HG02884 (cell line): ENCODE measurements around the gene PDHB.

ENCODE experiments used
- ATAC-seq: cut with Tn5 transposase; IDR thresholded peaks from one replicate; pipeline ENCODE4 v1.9.1; 2021; ENCODE audit warnings: mild to moderate bottlenecking, moderate library complexity; ENCODE audit not compliant: unreplicated experiment

Gene PDHB

DNA sequence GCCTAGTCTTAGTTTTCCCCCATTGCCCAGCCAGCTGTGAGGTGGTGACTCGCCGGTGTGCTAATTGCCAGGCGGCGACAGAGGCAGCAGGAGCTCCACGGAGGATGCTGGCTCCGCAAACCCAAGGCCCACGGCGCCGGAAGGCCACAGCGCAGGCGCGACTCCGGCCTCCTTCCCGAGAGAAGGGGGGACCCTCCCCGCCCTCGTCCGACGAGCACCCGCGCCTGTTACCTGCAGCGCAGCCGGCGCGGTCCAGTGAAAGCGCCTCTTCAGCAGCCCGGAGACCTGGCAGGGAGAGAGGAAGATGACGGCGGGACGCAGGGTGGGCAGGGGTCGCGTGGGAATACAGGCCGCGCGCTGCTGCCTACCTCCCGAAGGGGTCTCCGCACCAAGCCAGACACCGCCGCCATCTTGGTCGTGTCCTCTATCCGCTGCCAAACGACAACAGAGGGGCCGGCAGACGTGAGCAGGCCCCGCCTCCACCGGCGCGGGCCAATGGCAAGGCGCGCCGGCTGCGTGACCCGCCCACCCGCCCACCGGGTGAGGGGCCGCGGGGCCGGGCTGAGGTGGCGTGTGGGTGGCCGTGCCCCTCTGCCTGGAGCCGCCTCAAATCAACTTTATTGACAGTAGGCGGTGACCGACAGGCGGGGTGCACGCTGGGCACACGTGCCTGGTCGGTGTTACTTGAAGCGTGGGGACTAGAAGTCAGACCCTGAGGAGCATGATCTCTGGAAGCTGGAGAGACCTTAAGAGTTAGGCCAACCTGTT is at the start of gene PDHB:
TSS of gene PDHB (minus strand) at position 433 of the 768 bp plus-strand sequence. CDS start at position 410, 23 bp downstream.
- ATAC-seq, result peak; percentile 95

DNA sequence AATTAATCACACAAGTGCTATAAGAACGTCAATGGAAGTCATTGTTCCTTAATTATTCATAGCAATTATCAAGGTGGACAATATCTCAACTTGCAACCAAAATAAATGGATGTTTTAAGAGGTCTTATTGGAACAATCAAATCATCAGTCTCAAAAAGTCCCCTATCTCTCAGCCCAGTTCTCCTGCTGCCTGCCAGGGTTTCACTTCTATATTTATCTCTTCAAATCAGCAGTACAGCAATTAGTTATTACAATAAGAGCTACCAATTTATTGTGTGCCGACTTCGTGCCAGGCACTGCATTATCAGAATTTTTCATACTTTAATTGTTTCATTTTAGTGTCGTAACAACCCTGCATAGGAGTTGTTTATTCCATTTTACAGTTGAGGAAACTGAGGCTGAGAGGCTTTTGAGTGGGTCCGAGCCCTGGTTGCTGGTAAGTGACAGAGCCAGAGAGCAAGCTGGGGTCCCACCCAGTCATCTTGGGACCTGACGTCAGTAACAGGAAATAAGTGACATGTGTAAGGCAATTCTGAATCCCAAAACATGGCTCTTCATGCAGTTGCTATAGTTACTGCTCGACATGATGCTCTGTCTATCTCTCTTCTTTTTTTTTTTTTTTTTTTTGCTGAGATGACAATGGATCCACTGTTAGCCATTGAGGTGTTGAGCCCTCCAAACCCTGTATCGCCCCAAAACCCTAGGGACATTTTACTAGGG is 49.4 kb upstream of the PDHB start:
- ATAC-seq, result no peak

DNA sequence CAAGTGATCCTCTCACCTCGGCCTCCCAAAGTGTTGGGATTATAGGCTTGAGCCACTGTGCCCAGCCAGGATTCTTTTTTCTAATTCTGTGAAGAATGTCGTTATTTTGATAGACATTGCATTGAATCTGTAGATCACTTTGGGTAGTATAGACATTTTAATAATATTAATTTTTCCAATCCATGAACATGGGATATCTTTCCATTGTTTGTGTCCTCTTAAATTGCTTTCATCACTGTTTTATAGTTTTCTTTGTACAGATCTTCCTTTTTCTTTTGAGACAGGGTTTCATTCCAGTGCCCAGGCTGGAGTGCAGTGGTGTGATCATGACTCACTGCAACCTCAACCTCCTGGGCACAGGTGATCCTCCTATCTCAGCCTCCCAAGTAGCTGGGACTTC is 46.7 kb upstream of the PDHB start:
- no peak for ATAC-seq

GRCh38 chr3:58478781-58479180 is 45.1 kb upstream of the PDHB start:
- ATAC-seq, result no peak

DNA sequence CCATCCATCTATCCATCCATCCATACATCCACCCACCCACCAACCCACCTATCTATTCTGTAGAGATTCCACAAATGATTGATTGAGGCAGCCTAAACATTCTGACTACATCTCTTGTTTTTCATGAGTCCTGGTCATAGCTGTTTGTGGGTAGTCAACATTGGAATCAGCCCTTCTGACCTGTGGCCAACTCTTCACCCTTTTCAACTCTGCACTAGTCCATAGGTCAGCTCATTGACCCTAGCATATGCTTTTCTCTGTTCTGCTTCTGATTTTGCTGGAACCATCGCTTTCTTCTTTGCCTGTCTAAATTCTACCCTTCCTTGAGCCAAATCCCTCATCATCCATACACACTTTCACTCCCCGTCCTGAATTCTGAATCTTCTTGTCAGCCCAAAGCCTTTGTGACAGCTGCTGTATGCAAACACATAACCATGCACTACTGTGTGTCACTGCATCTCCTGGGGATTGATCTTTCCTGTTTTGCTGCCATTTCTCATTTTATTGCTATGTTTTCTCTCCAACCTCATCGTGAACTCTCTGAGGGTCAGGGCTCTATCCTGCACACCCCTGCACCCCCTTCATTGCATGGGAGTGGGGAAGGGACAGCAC is 41.4 kb upstream of the PDHB start:
- ATAC-seq, result no peak

DNA sequence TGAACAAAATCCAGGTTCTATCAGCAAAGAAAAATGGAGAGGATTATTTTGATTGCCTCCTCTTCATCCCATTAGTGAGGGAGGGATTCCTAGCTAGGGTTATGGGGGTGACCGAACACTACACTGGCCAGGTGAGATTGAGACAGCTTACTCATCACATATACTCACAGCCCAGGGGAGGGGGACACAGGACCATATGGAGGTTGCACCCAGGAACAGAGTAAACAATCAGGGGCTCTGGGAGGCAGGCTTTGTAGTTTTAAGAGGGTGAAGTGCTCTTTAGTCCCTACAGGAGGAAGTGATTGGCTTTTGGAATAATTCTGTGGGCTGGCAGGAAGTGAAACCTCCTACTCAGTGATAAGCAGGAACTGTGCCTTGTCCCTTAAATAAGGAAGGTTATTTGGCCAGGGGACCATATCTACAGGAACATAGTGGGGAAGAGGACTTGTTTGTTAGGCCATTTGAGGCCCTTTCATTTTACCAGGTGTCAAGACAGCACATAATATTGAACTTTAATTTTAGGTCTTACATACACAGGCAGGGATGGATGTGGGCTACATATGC is 40.8 kb upstream of the PDHB start:
- no peak for ATAC-seq

GRCh38 chr3:58473275-58473674 is 39.6 kb upstream of the PDHB start:
- ATAC-seq, result no peak

- ATAC-seq, result peak; percentile 62
These were observed 37.6 kb upstream of the PDHB start for GRCh38 chr3:58471025-58471887.

- no peak for ATAC-seq
These were observed 36.9 kb upstream of the PDHB start for GRCh38 chr3:58470363-58471024.

GRCh38 chr3:58469096-58469495 is 35.5 kb upstream of the PDHB start:
- no peak for ATAC-seq

DNA sequence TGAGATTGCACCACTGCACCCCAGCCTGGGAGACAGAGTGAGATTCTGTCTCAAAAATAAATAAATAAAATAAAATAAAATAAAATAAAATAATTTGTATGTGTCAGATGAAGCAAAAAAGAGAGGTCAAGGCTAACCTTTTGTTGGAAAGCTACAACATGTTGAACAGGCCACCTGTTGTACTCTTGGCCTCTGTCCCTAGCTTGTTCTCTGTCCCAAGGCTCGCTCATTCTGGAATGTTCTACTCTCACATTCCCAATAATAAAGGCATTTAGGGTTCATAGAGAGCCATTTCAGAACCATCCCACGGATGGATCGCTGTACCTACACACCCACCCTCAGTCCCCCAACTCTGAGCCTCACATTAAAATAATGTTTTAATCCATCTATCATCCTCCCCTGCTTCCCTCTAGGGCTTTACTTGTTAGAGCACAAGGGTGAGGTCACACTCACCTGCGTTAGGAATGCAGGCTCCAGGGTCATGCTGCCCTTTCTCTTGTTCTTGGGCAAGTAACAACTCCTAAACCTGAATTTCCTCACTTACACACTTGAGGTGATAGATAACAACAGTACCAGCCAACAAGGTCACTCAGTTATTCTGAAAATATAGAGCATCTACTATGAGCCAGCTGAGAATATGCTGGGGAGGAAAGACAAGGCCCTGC is 33.4 kb upstream of the PDHB start:
- no peak for ATAC-seq

DNA sequence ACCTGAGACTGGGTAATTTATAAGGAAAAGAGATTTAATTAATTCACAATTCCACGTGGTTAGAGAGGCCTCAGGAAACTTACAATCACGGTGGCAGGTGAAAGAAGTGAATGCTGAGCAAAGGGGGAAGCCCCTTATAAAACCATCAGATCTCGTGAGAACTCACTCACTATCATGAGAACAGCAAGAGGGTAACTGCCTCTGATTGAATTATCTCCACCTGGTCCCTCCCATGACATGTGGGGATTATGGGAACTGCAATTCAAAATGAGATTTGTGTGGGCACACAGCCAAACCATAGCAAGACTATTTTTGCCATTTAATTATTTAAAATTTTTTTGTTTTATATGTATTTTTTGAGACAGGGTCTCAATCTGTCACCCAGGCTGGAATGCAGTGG is 31.2 kb upstream of the PDHB start:
- ATAC-seq, result no peak

DNA sequence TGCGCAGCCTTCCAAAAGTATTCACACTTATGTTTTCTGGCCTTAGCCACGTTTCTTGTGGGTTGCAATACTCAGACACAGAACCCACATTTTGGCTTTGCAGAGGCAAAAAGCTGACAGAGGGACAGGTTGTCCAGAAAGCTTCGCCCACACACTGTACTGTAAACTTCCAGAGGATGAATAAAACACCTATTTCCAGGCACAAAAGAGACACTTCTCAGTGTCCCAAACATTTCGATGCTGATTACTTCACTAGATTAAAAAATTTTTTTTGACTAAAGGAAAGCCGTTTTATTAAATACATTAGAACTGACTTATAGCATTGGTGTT is 30.3 kb upstream of the PDHB start:
- ATAC-seq, result no peak

- ATAC-seq, result peak; percentile 89
These were observed 29.7 kb upstream of the PDHB start for GRCh38 chr3:58463181-58463941.

DNA sequence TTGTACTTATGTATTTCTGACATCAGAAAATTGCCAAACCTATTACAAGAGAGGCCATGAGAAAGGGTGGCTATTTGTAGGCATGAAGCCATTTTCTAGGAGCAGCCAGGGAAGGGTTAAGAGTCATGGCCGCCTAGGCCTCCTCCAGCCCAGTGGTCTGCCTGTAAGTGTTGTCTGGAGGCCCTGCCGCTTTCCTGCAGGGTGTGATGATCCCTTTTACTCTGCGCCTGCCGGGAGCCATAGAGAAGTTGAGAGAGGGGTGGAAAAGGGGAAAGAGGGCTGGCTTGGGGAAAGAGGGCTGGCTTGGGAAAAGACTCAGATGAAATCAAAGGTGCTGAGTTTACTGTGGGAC is 29.2 kb upstream of the PDHB start:
- ATAC-seq, result no peak

DNA sequence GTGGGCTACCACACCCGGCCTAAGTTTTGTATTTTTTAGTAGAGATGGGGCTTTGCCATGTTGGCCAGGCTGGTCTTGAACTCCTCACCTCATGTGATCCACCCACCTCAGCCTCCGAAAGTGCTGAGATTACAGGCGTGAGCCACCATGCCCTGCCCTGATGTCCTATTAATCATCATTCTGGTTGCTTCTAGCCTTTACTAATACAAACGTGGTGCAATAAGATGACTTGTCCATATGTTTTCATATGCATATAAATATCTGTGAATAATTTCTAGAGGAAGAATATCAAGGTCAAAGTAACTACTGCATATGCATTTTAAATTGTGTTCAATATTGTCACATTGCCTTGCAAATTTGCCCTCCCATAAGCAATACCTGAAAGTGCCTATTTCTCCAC is 25.5 kb upstream of the PDHB start:
- no peak for ATAC-seq

GRCh38 chr3:58452176-58452575 is 18.5 kb upstream of the PDHB start:
- ATAC-seq, result no peak

- no peak for ATAC-seq
These were observed 8.2 kb upstream of the PDHB start for GRCh38 chr3:58441514-58442450.
